T-helper 17 cell (primary cell): ENCODE data around the gene ZNF599. TPM values are rescaled to one million over a fixed set of nuclear protein-coding genes. Genes with fewer than 3 reads are reported as not detected.
"Not testable (repeated sequence)": the region's sequence is repeated elsewhere in the genome, so short reads cannot be mapped to it uniquely, and the experiment has no call there.

Experiments
- ATAC-seq: fragments of 150-1000 bp; cut with Tn5 transposase; 2 replicates; pipeline ENCODE4 v1.10.0; 2021; ENCODE audit warnings: mild to moderate bottlenecking, moderate library complexity
- DNase-seq, 3 donors: peaks; one replicate each; pipeline versions ENCODE4 v3.0.0 to v3.0.0-alpha.2; 2020 to 2021
- H3K9me3 ChIP-seq: one replicate; pipeline ENCODE4 v1.7.0; 2013; ENCODE audit warnings: low read length, mild to moderate bottlenecking; ENCODE audit not compliant: control insufficient read depth, poor library complexity, severe bottlenecking
- H3K27ac Mint-ChIP-seq: one replicate; pipeline ENCODE4 v1.8.0; 2022; ENCODE audit warnings: mild to moderate bottlenecking, moderate library complexity, mixed read lengths
- H3K27me3 Mint-ChIP-seq: one replicate; pipeline ENCODE4 v1.8.0; 2022; ENCODE audit warnings: mixed read lengths
- H3K36me3 Mint-ChIP-seq: one replicate; pipeline ENCODE4 v1.8.0; 2022; ENCODE audit warnings: low read depth, mixed read lengths
- H3K4me1 Mint-ChIP-seq: one replicate; pipeline ENCODE4 v1.8.0; 2022; ENCODE audit warnings: mild to moderate bottlenecking, mixed read lengths
- H3K4me3 Mint-ChIP-seq: one replicate; pipeline ENCODE4 v1.8.0; 2022; ENCODE audit warnings: mild to moderate bottlenecking, moderate library complexity, mixed read lengths
- total RNA-seq, 4 donors: library from RNA in 2 of 4; stranded (reverse) in 2 of 4; gene quantifications; one replicate each; pipeline ENCODE4 v1.2.3 and lab custom pipeline; 2022 to 2026

Gene ZNF599
- 1 to 10 TPM; 3.7 to 4.8 TPM for total RNA-seq
- 2.7 to 4.7 reads per million in 2 donors for total RNA-seq (lab: John Stamatoyannopoulos, UW)

GRCh38 chr19:34772697-34773554, at the start of gene ZNF599:
ZNF599 (minus strand) TSS chr19:34773215; CDS start chr19:34772841, 374 bp downstream.
- H3K9me3 ChIP-seq, result no peaks in the 10 kb centered on the region
- H3K27ac Mint-ChIP-seq, result peak within 1 kb of the TSS; percentile 77
- H3K4me1 Mint-ChIP-seq, result peaks cover 17% of the 10 kb centered on the region
- DNase-seq, result peak; percentile 78 to 80 (median 79)
- H3K36me3 Mint-ChIP-seq, result no peaks in the 10 kb centered on the region
- ATAC-seq, result peak; percentile 99
- peak within 1 kb of the TSS; percentile 90 for H3K4me3 Mint-ChIP-seq
- no peaks in the 10 kb centered on the region for H3K27me3 Mint-ChIP-seq

DNA sequence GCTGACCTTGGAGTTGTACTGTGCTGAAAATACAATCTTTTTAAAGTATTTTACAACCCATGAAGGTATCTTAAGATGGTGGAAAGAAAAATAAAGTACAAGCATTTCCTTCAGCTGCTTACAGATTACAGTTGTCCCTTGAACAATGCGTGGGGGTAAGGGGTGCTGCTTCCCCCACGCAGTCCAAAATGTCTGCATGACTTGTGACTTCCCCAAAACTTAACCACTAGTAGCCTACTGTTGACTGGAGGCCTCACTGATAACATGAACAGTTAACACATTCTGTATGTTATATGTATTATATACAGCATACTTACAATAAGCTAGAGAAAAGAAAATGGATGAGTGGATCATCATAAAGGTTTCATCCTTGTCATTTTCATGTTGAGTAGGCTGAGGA, 45.3 kb upstream of the ZNF599 start:
- Mint-ChIP-seq H3K27me3 (no peaks in the 10 kb centered on the region), H3K4me3 (no peak overlapping the region), H3K27ac (no peak overlapping the region), H3K4me1 (no peaks in the 10 kb centered on the region), H3K36me3 (peaks cover 14% of the 10 kb centered on the region)
- no peaks in the 10 kb centered on the region for H3K9me3 ChIP-seq
- no peak for ATAC-seq
- DNase-seq, result no peak

DNA sequence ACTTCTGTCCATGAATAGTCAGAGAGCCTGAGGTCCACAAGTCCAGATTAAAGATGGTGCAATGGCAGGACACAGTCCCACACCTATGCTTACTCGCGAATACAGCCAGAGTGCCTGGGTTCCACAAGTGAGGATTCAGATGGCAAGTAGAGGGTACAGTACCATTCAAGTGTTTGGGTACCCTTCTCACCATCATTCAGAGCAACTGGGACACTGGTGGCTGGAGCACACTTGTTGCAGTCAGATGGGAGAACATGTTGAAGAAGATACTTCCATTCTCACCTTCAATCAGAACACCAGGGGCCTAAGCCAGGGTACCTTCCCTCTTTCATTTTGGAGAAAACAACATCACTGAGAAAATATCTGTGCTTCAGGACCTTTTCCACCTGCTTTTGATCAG, 43.7 kb upstream of the ZNF599 start:
- no peak for DNase-seq
- no peak overlapping the region for H3K27ac Mint-ChIP-seq
- H3K9me3 ChIP-seq, result no peaks in the 10 kb centered on the region
- H3K4me1 Mint-ChIP-seq, result no peaks in the 10 kb centered on the region
- peaks cover 14% of the 10 kb centered on the region for H3K36me3 Mint-ChIP-seq
- no peak for ATAC-seq
- no peak overlapping the region for H3K4me3 Mint-ChIP-seq
- H3K27me3 Mint-ChIP-seq, result no peaks in the 10 kb centered on the region

DNA sequence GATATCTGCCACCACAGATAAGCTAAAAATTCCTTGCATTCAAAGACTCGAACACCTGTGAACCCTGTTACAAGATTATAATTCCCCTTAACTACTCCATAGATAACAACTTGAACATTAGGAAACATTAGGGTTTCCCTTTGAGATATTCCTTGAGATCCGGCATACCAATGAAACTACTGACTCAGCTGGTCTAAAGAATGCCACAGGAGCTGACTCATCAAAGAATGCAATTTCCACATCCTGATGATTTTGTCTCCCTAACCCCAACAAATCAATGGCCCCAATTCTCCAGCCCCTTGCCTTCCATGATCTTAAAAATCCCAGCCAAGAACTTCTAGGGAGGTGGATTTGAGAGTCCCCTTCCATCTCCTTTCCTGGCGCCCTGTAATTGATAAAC, 35.6 kb upstream of the ZNF599 start:
- peaks cover 7% of the 10 kb centered on the region for H3K36me3 Mint-ChIP-seq
- H3K4me1 Mint-ChIP-seq, result no peaks in the 10 kb centered on the region
- no peaks in the 10 kb centered on the region for H3K27me3 Mint-ChIP-seq
- DNase-seq (no peak), ATAC-seq (no peak)
- no peak overlapping the region for H3K27ac Mint-ChIP-seq
- H3K4me3 Mint-ChIP-seq, result no peak overlapping the region
- H3K9me3 ChIP-seq, result no peaks in the 10 kb centered on the region

DNA sequence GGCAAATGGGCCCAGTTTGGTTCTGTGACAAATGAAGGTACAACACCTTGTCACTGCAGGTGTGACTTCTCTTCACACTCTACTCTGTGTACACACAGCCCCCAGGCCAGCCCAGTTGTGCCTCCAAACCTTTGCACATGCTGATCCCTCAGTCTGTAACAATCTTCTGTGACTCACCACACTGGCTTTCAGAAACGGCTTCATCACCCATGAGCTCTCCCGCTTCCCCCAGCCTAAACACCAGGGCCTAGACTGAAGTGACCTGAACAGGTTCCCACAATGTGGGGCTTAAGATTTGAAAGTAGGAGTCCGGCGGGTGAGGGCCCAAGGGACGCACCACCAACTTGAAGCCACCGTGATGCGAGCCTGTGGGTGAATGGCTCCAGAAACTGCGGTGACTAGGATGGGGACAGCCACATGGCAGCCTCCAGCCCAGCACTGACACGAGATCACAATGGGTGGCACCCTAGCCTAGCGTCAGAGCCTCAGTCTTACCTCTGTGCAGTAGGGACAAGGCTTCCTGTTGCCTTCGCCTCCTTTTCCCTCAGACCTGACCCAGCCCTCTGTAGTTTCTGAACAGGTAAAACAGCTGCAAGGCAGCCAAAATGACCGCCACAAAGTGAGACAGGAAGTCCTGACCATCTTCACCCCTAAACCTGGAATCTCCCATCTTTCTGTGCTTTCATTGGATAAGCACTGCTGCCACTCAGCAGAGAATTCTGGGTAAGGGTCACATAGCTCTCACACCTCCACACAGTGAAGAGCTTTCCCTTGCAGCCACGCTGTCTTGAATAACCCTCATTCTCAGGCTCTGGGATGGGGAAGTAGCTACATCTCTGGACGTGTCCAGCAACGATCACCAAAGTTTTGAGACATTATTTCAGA, 34.2 kb upstream of the ZNF599 start:
- H3K36me3 Mint-ChIP-seq, result peaks cover 7% of the 10 kb centered on the region
- H3K4me3 Mint-ChIP-seq, result no peak overlapping the region
- H3K27ac Mint-ChIP-seq, result no peak overlapping the region
- no peaks in the 10 kb centered on the region for H3K27me3 Mint-ChIP-seq
- no peak for DNase-seq
- H3K4me1 Mint-ChIP-seq, result no peaks in the 10 kb centered on the region
- H3K9me3 ChIP-seq, result no peaks in the 10 kb centered on the region
- ATAC-seq, result no peak

DNA sequence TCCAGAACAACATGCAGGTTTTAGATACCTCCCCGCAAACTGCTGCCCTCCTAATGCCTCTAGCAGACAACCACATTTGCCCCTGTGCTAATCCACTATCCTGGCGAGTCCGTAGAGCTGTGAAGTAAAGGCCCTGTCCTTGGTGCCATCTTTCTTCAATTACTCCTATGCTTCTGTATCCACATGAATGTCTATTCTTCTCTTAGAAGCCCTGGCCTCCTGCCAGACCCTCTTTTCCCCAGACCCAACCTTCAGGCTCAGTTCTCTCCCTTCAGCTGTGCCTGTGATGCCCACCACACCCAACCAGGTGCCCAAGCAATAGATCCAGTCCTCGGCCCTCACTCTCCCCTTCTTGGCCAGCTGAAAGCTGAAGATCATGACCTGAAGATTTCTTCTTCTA, 31.1 kb upstream of the ZNF599 start:
- ATAC-seq, result no peak
- no peaks in the 10 kb centered on the region for H3K27me3 Mint-ChIP-seq
- H3K27ac Mint-ChIP-seq, result no peak overlapping the region
- H3K4me1 Mint-ChIP-seq, result no peaks in the 10 kb centered on the region
- no peaks in the 10 kb centered on the region for H3K9me3 ChIP-seq
- H3K4me3 Mint-ChIP-seq, result no peak overlapping the region
- no peak for DNase-seq
- peaks cover 6% of the 10 kb centered on the region for H3K36me3 Mint-ChIP-seq

DNA sequence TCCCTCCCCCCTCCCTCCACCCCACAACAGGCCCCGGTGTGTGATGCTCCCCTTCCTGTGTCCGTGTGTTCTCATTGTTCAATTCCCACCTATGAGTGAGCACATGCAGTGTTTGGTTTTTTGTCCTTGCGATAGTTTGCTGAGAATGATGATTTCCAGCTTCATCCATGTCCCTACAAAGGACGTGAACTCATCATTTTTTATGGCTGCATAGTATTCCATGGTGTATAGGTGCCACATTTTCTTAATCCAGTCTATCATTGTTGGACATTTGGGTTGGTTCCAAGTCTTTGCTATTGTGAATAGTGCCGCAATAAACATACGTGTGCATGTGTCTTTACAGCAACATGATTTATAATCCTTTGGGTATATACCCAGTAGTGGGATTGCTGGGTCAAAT, 23.9 kb upstream of the ZNF599 start:
- not testable (repeated sequence) for H3K4me1 Mint-ChIP-seq, H3K27me3 Mint-ChIP-seq, H3K9me3 ChIP-seq, ATAC-seq, H3K4me3 Mint-ChIP-seq, H3K27ac Mint-ChIP-seq, H3K36me3 Mint-ChIP-seq, DNase-seq

DNA sequence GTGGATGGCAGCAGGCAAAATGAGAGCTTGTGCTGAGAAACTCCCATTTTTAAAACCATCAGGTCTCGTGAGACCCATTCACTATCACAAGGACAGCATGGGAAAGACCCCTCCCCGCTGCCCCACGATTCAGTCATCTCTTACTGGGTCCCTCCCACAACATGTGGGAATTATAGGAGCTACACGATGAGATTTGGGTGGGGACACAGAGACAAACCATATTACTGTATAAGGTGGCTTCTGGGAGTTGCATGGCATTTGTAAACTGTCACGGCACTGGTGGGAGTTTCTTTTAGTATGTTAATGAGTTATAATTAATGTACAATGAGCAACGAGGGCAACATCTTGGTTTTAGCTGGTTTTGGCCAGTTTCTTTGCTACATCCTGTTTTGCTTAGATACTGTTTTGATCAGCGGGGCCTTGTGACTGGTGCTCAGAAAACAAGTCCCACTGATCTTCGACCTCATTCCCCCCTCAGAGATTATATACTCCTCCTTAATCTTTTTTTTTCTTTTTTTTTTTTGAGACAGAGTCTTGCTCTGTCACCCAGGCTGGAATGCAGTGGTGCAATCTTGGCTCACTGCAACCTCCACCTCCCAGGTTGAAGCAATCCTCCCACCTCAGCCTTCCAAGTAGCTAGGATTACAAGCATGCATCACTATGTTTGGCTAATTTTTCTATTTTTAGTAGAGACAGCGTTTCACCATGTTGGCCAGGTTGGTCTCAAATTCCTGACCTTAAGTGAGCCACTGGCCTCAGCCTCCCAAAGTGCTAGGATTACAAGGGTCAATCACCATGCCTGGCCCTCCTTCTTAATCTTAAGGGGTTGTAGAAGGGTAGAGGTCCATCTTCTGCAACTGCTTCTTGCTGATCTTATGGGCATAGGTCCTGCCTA, 21.3 kb upstream of the ZNF599 start:
- Mint-ChIP-seq H3K36me3 (peaks cover 6% of the 10 kb centered on the region), H3K27me3 (no peaks in the 10 kb centered on the region), H3K27ac (no peak overlapping the region), H3K4me3 (no peak overlapping the region), H3K4me1 (peaks cover 3% of the 10 kb centered on the region)
- DNase-seq (no peak), ATAC-seq (no peak)
- no peaks in the 10 kb centered on the region for H3K9me3 ChIP-seq

- no peak for DNase-seq
- H3K27me3 Mint-ChIP-seq, result no peaks in the 10 kb centered on the region
- H3K9me3 ChIP-seq, result no peaks in the 10 kb centered on the region
- no peak overlapping the region for H3K4me3 Mint-ChIP-seq
- H3K36me3 Mint-ChIP-seq, result peaks cover 4% of the 10 kb centered on the region
- H3K4me1 Mint-ChIP-seq, result peaks cover 3% of the 10 kb centered on the region
- no peak for ATAC-seq
- H3K27ac Mint-ChIP-seq, result peak overlapping the region; percentile 56
Measured at GRCh38 chr19:34793565-34793964, 20.6 kb upstream of the ZNF599 start.

- ATAC-seq (no peak), DNase-seq (no peak)
- H3K27ac Mint-ChIP-seq, result no peak overlapping the region
- H3K4me1 Mint-ChIP-seq, result peaks cover under 1% of the 10 kb centered on the region
- no peak overlapping the region for H3K4me3 Mint-ChIP-seq
- no peaks in the 10 kb centered on the region for H3K27me3 Mint-ChIP-seq
- no peaks in the 10 kb centered on the region for H3K9me3 ChIP-seq
- H3K36me3 Mint-ChIP-seq, result peaks cover 2% of the 10 kb centered on the region
Measured at GRCh38 chr19:34788074-34788473, 15.1 kb upstream of the ZNF599 start.

DNA sequence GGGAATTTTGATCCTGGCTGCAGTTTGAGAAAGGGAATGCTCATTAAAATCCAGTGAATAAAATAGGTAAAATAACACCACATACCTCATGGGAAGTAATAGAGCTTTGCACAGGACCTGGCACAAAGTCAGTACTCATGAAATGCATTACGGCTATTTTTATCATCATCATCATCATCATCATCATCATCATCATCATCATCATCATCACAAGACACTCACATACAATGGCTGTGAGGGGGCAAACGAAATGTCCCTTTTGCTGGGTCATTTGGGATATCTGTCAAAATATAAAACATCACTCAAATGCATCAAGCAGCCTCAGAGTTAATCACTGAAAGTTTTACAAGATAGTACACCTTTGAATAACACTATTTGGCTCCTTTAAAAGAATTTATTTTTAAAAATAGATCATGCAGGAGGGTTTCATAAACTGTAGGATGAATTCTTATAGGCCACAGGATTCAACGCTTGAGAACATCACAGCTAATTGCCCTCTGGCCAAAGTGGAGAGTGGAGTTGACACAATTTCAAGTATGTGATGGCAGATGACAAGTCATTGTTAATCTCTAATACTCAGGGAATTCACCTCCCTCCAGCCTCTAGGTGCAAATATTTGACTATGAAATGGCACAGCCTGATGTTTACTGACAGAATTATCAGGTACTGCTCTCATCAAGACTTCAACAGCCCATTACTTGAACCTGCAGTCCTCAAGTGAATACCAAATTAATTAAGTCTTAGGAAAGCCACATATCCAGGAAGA, 14.2 kb upstream of the ZNF599 start:
- Mint-ChIP-seq H3K4me3 (no peak overlapping the region), H3K27ac (no peak overlapping the region), H3K27me3 (no peaks in the 10 kb centered on the region), H3K36me3 (peaks cover 2% of the 10 kb centered on the region), H3K4me1 (no peaks in the 10 kb centered on the region)
- DNase-seq (no peak), ATAC-seq (no peak)
- no peaks in the 10 kb centered on the region for H3K9me3 ChIP-seq

GRCh38 chr19:34786236-34786635, 13.2 kb upstream of the ZNF599 start:
- Mint-ChIP-seq H3K36me3 (peaks cover 2% of the 10 kb centered on the region), H3K4me3 (no peak overlapping the region), H3K4me1 (no peaks in the 10 kb centered on the region), H3K27me3 (no peaks in the 10 kb centered on the region), H3K27ac (no peak overlapping the region)
- no peaks in the 10 kb centered on the region for H3K9me3 ChIP-seq
- ATAC-seq, result no peak
- no peak for DNase-seq
